GM18520 (cell line): Measurements from ENCODE around the gene RALGPS1.
"Not testable (repeated sequence)": the region's sequence is repeated elsewhere in the genome, so short reads cannot be mapped to it uniquely, and the experiment has no call there.

Source experiments
- ATAC-seq: cut with Tn5 transposase; IDR thresholded peaks from one replicate; pipeline ENCODE4 v1.9.1; 2021; ENCODE audit not compliant: unreplicated experiment

RALGPS1 gene

DNA sequence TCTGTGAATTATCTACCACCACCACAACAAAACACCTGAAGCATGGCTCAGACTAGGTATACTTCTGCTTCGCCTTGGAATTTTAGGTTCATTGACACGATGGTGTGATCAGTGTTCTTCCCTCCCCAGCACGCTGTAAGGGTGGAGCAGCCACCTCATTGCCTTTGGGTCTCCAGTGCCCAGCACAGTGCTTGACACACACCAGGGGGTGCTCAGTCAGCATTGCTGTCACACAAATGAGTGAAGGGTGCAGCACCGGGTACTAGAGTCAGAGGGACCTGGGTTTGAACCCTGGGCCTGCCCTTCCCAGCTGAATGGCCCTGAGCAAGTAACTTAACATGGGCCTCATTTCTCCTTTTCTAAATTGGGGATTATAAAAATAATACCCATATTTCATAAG lies 217.8 kb downstream of the RALGPS1 start:
- no peak for ATAC-seq

DNA sequence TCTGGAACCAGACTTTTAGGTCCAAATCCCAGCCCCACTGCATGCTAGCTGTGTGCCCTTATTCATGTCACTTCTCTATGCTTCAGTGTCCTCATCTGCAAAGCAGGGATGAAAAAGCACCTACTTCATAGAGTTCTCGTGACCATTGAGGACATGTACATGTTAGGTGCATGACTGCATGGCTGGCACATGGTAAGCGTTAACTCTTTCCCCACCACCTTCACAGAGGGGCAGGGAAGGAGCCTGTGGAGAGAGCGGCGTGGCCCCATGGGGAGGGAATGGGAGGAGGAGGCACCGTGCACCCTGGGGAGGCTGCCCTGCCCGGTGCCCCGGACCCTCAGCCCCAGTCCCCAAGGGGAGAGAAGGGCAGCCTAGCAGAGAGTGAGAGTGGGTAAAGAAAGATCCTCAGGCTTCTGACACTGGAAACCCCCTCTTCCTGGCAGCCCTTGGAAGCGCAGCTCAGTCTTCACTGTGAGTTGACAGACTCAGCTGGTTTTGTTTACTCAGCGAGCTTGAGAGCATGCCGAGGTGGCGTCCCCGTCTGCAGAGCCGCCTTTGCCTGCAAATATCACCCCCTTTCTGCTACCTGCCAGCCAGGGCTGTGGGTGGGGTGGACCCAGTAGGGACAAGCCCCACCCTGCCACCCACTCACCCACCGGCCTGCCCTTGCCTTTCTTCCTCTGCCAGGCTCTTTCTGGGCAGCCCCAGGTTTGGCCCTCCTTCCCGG lies 218.5 kb downstream of the RALGPS1 start:
- ATAC-seq: no peak

DNA sequence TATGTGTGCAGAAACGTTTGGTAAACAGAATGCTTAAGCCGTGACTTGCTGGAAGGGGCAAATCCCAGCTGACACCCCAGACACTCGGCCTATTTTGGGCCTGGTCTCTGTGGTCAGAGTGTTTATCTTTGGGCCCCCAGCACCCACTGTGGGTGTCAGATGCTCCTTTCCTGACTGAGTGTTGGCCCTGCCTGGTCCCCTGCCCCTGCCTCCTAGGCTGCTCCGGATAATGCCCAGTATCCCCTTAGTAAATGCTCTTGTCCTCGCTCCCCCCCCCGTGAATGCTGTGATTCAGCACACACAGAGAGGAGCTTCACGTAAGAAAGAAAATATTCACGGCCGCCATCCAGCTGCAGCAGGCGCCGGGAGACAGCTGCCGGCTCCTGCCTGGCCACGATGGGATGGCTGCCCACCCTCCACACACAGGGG lies 219.2 kb downstream of the RALGPS1 start:
- no peak for ATAC-seq

DNA sequence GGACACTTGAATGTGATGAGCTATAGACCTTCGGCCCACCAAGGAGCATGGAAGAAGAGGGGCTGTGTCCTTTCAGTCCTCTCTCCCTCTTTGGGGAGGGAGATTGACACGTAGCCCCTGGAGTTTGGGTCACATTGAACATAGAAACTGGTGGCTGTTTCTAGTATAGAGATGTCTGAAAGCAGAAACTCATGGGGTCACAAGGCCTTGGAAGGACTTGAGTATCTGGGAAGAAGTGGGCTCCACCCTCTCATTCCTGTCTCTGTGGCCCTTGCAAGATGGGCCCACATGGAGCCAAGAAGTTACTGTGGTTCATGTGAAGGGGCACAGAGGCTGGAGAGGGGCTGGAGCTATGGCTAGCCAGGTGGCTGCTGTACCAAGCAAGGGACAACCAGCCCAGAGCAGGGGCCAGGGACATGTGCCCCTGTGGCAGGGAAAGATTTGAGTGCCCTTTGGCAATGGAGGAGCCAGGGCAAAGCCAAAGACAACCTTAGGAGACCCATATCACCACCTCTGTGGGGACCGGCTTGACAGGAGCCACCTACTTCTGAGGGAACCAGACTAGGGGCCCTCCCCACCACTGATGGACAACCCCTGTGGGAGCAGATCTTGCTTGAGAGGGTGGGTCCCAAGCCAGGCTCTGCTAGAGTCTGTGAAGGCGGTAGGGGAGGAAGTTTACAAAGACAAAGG lies 220.6 kb downstream of the RALGPS1 start:
- ATAC-seq: no peak

DNA sequence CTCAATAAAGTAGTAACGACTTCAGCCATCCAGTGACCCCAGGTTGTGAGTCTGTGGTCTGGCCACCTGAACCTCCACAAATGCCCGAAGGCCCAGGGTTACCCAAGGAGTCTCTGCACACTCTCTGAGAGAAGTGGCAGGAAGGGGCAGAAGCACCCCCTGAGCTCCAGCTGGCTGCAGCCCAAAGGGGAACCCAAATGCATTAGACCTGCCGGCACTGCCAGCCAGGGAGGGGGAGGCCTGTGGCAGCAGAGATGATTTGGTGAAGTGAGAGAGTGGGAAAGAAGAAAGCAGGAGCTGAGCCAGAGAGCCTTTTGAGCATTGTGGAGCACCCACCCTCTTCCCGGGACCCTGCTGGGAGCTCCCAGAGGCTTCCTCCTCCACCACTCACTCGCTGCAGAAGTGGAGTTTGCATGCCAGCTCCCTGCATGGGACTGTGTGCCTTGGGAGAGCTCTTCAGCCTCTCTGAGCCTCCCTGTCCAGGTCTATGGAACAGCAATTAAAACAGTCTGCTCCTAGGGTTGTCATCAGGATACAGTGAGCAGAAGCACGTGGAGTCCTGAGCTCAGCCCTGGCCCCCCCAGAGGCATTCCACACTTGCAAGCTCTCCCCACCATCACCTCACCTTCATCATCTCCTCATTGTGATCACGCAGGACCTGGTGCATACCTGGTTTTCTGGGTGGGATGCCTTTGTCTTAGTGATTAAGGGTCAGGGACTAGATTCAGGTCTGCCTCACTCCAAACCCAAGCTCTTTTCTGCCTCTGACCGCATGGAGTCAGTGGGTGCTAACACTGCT lies 221.7 kb downstream of the RALGPS1 start:
- no peak for ATAC-seq

DNA sequence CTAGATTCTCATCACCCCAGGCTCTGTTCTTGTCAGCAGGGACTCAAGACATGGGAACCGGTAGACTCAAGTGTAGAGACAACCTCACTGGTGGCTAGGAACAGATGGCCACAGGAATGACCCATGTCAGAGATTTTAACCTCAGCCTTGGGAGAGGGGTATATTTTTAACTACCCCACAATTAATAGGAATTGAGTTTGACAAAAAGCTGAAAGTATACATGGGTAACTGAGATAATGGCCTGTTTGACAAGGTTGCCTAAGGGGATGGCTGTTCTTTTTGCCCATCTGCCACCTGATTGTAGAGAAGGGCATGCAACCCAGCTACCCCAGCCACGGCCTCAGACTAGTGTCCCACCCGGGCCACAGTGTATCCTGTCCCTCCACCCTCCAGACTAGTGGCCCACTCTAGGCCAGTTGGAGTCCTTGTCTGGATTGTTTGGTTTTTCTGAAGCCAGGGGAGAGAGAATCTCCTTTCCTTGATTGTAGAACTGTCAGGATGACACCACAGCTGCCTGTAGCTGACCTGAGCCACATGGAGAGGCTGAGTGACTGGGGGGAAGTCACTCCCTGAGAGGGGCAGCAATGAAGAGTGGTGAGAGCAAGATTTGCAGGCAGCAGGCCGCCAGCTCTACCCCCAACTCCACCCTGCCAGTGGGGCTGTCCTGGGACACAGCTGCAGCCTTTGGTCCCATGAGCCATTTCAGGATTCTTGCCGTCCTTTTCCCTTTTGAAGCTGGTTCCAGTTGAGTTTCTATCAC lies 222.5 kb downstream of the RALGPS1 start:
- ATAC-seq: no peak

DNA sequence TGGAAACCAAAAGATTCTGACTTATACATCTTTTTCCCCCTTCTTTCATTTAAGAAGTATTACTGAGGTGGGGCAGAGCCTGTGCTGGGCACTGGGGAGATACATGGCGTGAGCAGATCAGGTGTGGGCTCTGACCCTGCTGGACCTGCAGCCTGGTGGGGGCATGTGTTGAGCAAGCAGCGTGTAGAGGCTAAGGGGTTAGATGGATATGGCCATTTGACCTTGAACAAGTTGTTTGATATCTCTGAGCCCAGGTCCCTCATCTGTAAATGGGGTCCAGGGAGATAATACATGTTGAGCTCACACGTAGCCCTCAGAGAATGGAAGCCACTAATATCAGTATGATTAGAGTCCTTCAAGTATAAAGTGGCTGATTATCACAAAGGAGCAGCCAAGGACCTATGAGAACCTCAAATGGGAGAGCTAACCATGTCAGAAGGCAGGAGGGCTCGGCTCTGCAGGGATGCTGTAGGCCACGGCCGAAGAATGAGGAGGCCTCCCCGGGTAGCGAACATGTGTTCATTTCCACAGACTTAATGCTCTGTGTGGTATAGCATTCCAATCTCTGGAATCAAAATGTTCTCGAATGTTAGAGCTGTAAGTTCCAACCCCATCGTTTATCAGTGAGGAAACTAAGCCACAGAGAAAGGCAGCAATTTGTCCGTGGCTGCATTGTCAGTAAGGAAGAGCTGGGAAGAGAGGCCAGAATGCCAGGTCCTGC lies 223.2 kb downstream of the RALGPS1 start:
- ATAC-seq: no peak

DNA sequence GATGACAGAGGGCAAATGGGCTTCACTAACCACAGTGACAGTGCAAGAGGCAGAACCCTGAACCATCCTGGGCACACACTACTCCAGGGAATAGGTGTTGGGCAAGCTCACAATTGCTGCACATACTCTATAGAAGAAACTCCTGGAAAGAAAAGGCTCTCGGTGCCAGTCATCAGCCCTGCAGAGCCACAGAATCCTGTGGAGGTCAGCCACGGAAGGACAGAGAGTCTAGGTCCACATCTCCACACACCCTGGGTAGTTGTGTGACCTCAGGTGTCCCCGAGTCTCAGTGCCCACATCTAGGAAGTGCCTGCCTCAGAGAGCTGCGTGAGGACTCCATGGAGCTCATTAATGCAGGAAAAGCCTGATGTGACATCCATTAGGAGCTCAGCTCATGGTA lies 223.9 kb downstream of the RALGPS1 start:
- ATAC-seq: no peak

DNA sequence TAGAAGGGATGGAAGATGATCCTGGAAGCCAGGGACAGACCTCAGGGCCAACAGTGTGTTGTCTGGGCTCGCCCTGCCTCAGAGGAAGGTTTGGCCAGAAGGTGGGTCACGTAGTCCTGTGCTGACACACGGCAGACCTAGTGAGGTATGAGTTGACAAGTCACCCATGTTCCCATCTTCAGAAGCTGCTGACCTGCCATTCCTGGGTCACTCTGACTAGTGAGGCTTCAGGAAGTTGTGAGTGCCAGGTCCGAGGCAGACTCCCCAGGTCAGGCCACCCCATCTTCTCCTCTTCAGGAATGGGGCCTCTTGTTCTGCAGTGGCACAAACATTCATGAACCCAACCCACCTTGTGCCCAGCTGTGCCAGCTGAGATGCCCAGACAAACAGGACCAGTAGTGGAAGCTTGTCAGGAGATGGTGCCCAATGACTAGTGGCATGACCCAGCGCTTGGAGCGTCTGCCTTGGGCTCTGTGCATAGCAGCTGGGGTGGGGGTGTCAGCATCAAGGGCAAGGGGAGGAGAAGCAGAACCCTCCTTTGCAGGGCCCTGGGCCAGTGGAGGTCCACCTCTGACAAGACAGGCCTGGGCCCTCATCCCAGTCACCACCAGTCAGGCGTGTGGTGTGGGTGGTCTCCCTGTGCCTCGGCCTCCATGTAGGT lies 224.6 kb downstream of the RALGPS1 start:
- no peak for ATAC-seq

DNA sequence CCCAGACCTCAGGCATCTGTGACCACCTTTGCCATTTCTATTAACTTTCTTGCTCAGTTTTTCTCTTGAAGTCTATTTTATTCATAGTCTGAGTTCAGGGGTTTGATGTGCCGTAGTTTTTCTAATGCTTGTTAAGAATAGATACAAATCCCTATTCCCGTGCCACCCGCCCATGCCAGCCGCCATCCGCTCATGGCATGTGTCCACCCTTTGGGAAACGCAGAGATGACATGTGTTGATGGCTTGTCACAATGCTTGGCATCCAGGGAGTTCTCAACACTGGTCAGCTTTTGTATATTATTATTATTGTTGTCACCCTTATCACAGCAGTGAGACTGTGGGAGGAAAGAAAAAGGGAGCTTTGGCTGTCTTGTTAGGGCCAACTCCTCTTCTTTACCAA lies 225.2 kb downstream of the RALGPS1 start:
- no peak for ATAC-seq

DNA sequence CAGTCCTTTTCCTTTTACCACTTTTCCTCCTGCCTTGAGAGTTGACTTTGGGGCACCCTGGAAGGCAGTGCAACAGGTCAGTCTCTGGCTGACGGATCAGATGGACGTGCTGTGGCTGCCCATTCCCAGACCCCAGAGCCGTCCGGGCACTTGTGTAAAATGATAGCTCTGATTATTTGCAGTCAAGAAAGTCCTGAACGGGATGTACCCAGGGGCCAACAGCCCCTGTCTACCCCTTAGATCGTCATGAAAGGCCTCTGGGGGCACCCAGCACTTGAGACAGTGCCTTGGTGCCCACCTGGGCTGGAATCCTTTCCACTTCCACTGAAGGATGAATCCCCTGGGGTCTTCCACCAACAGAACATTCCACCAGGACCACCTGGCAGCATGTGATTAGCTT lies 225.6 kb downstream of the RALGPS1 start:
- ATAC-seq: no peak

DNA sequence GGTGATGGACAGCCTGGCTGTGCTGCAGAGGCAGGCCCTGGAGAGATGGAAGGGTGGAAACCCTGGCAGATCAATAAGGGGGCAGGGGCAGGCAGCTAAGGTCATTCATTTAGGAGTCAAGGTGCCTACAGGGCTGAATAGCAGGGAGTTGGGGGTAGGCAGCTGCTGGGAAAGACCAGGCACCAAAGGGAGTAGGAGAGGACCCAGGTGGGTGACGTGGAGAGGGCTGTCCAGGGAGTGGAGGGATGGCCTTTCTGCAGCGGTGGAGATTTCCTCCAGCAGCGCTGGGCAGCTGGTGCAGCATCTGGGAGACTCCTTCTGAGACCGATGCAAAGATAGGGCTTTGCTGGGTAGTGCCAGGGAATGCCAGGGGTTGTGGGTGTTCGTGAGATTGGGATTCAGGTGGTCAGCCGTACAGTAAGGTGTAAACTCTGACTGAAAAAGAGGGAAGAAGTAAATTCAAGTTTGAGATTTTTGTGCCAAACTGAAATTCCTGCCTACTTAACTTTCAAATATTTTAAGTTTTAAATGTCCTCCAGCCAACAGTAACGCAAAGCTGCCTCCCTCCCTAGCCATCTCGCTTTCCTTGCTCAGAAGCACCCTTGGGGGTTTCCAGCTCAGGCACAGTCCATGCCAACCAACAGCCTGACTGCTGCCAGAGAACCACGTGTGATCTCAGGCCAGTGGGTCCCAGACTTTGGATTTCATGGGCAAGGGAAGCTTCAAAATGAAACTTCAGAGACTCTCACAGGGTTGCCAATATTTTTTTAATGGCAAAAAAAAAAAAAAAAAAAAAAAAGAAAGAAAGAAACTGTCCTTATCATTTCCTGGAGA lies 226.5 kb downstream of the RALGPS1 start:
- ATAC-seq: no peak

DNA sequence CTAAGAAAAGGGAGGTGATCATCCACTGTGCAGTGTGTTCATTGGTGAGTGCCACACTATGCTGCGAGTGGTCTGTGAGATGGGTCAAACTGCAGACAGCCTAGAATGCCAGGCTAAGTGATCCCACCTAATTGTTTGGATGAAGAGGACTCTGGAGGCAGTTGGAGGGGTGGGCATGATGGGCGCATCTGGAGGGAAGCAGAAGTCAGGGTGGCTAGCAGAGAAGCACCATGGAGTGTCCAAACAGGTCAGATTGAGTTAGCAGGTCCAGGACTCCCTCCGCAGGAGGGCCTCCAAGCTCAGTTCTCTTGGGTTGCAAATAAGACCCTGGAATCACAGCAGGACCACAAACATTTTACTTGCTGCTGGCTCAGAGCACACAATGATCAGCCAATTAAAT lies 227.7 kb downstream of the RALGPS1 start:
- no peak for ATAC-seq

DNA sequence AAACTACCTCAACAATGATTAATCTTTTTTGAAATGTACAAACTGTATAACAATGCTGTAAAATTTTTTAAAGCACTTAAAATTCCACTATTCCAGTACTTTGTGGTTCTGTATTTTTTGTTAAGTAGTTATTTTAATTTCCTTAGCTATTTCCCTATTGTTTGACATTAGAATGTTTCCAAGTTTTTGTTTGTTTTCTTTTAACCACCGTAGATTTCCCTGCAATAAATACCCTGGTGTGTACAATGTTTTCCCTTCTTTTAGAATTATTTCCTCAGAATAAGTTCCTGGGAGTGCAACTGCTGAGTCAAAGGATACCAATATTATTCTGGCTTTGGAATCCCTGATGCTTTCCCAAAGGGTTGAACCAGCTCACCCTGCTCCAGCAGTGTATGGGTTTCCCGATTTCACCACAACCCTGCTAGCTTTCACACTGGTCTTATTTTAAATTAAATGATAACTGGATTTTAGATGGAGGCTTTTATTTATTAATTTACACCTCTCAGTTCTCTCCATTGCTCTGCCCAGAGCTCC lies 228.4 kb downstream of the RALGPS1 start:
- no peak for ATAC-seq

DNA sequence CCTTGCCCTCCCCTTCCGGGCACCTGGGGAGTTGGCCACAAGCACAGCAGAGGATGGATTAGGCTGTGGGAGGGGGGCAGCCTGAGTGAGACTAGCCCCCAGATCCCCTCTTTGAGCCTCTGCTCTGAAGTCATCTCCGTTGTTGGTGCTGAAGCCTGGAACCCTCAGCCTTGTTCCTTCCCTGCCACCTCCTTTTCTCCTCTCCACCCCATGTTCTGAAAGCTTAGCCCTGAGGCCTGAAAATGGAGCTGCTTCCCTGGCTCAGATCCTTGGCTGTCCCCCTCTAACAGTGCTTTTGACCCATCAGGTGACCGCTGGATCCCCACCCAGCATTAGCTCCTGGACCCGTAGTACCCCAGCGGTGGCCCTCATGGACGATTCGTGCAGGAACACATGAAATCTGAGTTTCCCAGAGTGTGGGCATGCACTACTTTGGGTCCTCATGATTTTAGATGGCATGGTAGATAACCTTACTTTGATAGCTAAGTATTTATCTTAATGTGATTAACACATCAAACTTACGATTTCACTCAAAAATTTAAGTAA lies 229.4 kb downstream of the RALGPS1 start:
- no peak for ATAC-seq

DNA sequence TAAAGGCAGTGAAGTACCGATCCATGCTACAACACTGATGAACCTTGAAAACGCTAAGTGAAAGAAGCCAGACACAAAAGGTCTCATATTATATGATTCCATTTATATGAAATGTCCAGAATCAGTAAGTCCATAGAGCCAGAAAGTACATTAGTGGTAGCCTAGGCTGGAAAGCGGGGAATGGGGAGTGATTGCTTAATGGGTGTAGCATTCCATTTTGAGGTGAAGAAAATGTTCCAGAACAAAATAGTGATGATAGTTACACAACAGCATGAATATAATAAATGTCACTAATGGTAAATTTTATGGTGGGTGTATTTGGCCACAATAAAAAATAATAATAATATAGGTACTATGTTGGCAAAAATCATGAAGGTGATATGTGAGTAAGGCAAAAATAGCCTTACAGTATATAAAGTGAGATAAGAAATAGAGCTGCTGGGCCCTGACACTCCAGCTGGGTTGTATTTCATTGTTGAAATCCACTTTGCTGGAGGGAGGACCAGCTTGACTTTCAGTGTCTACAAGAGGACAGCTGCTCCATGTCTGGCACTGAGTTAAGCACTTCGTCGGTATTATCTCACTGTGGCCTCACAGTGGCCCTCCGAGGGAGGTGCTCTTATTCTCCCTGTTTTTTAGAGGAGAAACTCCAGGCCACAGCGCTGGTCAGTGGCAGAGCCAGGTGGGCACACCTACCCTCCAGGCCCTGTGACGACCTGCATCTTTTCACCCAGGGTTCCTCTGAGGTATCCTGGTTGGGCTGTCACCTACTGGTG lies 230.3 kb downstream of the RALGPS1 start:
- ATAC-seq: no peak

DNA sequence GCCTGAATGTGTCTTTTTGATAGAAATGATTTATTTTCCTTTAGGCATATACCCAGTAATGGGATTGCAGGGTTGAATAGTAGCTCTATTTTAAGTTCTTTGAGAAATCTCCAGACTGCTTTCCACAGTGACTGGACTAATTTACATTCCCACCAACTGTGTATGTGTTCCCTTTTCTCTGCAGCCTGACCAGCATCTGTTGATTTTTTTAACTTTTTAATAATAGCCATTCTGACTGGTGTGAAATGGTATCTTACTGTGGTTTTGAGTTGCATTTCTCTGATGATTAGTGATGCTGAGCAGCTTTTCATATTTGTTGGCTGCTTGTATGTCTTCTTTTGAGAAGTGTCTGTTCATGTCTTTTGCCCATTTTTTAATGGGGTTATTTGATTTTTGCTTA lies 232.3 kb downstream of the RALGPS1 start:
- not testable (repeated sequence) for ATAC-seq

DNA sequence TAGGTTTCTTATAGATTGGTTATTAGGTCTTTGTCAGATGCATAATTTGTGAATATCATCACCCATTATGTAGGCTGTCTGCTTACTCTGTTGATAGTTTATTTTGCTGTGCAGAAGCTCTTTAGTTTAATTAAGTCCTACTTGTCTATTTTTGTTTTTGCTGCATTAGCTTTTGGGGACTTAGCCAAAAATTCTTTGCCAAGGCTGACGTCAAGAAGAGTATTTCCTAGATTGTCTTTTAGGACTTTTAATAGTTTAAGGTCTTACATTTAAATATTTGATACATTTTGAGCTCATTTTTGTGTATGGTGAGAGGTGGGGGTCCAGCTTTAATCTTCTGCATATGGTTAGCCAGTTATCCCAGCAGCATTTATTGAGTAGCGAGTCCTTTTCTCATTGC lies 232.7 kb downstream of the RALGPS1 start:
- ATAC-seq: no peak
